HepG2 (cell line): ENCODE results near the gene CDC14B. TPM values are rescaled to one million over a fixed set of nuclear protein-coding genes. Genes with fewer than 3 reads are reported as not detected.

Experiments used
- HIVEP1 ChIP-seq: sonication (generic); formaldehyde crosslinking; IDR thresholded peaks from 2 replicates; pipeline ENCODE4 v1.4.0; 2020; ENCODE audit warnings: mild to moderate bottlenecking, missing genetic modification reagents
- IRF2 ChIP-seq: IDR thresholded peaks from 2 replicates; pipeline ENCODE4 v1.6.1; 2018; ENCODE audit warnings: missing genetic modification reagents, missing compliant biosample characterization
- MAFF ChIP-seq: IDR thresholded peaks from 2 replicates; pipeline ENCODE4 v1.6.1; 2011; ENCODE audit warnings: low read depth, low read length, improper control_type of control experiment
- NR2F6 ChIP-seq, 2 experiments: IDR thresholded peaks; 2 replicates each; pipeline ENCODE4 v1.6.1; 2016; ENCODE audit warnings: antibody characterized with exemption in 1 of 2, mild to moderate bottlenecking in 1 of 2
- SRF ChIP-seq: IDR thresholded peaks from 2 replicates; pipeline ENCODE4 v1.6.1; 2011; ENCODE audit warnings: mild to moderate bottlenecking, low read depth, low read length, moderate library complexity
- SRSF9 ChIP-seq: fragments of 200-400 bp; formaldehyde crosslinking; IDR thresholded peaks from 2 replicates; pipeline ENCODE4 v1.6.1; 2018; ENCODE audit warnings: borderline replicate concordance, mild to moderate bottlenecking, low read depth, low read length; ENCODE audit not compliant: insufficient read depth, poor library complexity, severe bottlenecking
- STAT5B ChIP-seq: sonication (generic); formaldehyde crosslinking; IDR thresholded peaks from 2 replicates; pipeline ENCODE4 v1.4.0; 2020; ENCODE audit warnings: missing genetic modification reagents
- TBX3 ChIP-seq: fragments of 450-650 bp; IDR thresholded peaks from 2 replicates; pipeline ENCODE4 v1.6.1; 2017; ENCODE audit warnings: antibody characterized with exemption, mild to moderate bottlenecking, inconsistent platforms, borderline replicate concordance
- ZNF143 ChIP-seq: sonication (generic); formaldehyde crosslinking; IDR thresholded peaks from 2 replicates; pipeline ENCODE4 v1.4.0; 2020; ENCODE audit warnings: missing genetic modification reagents
- ZNF33A ChIP-seq: sonication (generic); formaldehyde crosslinking; IDR thresholded peaks from 2 replicates; pipeline ENCODE4 v1.5.1; 2020; ENCODE audit warnings: missing genetic modification reagents, mild to moderate bottlenecking, moderate library complexity, borderline replicate concordance
- polyA plus RNA-seq, 8 experiments: library from polyadenylated mRNA; depleted of rRNA in 3 of 8; stranded (reverse) in 7 of 8; unstranded in 1 of 8; fragments of >200 nt; fragmentation: Illumina TruSeq in 4 of 8; extraction: Trizol in 4 of 8; gene quantifications; 2 replicates each; pipeline versions ENCODE4 v1.2.1 to v1.2.3, GENCODE V29; 2011 to 2016; ENCODE audit warnings: low read depth in 4 of 8, missing spikeins in 1 of 8, mixed read lengths in 1 of 8; ENCODE audit not compliant: insufficient read depth in 1 of 8
- total RNA-seq, 5 experiments: library from RNA; depleted of rRNA; stranded (reverse); fragments of >200 nt; fragmentation: Illumina TruSeq; extraction: Trizol; gene quantifications; 2 replicates each; pipeline ENCODE4 v1.2.3, GENCODE V29; 2016; ENCODE audit warnings: low read depth in 1 of 5
- TF ChIP-seq, protein P1 (sequence below): sonication (generic); formaldehyde crosslinking; IDR thresholded peaks from 2 replicates; pipeline ENCODE4 v1.5.0; 2020; ENCODE audit warnings: mild to moderate bottlenecking, missing genetic modification reagents
- TF ChIP-seq, protein P2 (sequence below): IDR thresholded peaks from 2 replicates; pipeline ENCODE4 v1.6.1; 2016; ENCODE audit warnings: low read depth, control low read depth
- TF ChIP-seq, protein P3 (sequence below): sonication (generic); formaldehyde crosslinking; IDR thresholded peaks from 2 replicates; pipeline ENCODE4 v1.5.0; 2020; ENCODE audit warnings: missing genetic modification reagents, mild to moderate bottlenecking, borderline replicate concordance
- TF ChIP-seq, protein P4 (sequence below): sonication (generic); formaldehyde crosslinking; IDR thresholded peaks from 2 replicates; pipeline ENCODE4 v1.4.0; 2020; ENCODE audit warnings: missing genetic modification reagents
- TF ChIP-seq, protein P5 (sequence below): IDR thresholded peaks from 2 replicates; pipeline ENCODE4 v1.6.1; 2012; ENCODE audit warnings: low read length, improper control_type of control experiment

The CDC14B gene
- total and polyA plus RNA-seq, 2 of the 13 experiments (the other 11 are each of a cell fraction or from before 2014, with no cell fraction given) = 25.8 to 33.3 TPM

DNA sequence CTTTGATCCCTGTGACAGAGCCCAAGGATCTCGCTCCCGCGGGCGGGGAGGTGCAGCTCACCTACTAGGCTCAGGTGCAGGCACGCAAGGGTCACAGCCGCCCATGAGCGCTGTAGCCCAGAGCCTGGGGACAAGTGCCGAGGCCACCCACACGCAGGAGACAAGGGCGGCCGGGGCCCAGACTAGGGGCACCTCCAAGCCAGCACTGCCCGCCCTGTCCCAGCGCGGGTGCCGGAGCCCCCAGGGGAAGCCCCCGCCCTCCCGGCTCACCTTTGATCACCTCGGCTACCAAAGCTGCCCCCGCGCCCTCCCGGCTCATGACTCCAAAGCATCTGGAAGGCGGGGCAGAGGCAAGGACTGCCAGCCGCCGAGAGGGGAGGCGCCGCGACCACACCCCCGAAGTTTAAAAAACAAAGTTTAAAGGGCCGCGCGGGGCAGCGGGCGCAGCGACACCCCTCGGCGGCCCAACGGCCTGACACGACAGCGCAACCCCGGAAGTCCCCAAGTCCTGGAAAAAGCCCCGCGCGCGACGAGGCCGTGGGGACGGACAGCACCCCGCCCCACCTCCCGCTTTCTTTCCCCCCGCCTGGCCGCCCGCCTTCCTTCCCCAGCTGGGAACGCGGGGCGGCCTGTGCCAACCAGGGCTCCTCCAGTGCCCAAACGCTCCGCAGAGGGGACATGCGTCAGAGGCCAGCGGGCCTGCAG lies 53.0 kb downstream of the CDC14B start (continued):
- TF ChIP-seq MAFF (no peak), SRSF9 (no peak), HIVEP1 (CRISPR knock-in tag) (peak; percentile 97), TBX3 (peak; percentile 29; the same call in 1 of the 2 replicates), NR2F6 (IDR thresholded peaks at IDR 0.05) (peak; percentile 71), NR2F6 (CRISPR knock-in tag; IDR thresholded peaks at IDR 0.05) (peak; percentile 91), IRF2 (CRISPR knock-in tag) (peak; percentile 9; the same call in 1 of the 2 replicates), STAT5B (no peak), SRF (no peak), ZNF143 (no peak; the same call in 1 of the 2 replicates), ZNF33A (CRISPR knock-in tag) (no peak)
- TF ChIP-seq, protein P1, sequence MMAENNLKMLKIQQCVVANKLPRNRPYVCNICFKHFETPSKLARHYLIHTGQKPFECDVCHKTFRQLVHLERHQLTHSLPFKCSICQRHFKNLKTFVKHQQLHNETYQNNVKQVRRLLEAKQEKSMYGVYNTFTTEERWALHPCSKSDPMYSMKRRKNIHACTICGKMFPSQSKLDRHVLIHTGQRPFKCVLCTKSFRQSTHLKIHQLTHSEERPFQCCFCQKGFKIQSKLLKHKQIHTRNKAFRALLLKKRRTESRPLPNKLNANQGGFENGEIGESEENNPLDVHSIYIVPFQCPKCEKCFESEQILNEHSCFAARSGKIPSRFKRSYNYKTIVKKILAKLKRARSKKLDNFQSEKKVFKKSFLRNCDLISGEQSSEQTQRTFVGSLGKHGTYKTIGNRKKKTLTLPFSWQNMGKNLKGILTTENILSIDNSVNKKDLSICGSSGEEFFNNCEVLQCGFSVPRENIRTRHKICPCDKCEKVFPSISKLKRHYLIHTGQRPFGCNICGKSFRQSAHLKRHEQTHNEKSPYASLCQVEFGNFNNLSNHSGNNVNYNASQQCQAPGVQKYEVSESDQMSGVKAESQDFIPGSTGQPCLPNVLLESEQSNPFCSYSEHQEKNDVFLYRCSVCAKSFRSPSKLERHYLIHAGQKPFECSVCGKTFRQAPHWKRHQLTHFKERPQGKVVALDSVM (CRISPR knock-in tag) = peak; percentile 74; the same call in 1 of the 2 replicates
- TF ChIP-seq, protein P2, sequence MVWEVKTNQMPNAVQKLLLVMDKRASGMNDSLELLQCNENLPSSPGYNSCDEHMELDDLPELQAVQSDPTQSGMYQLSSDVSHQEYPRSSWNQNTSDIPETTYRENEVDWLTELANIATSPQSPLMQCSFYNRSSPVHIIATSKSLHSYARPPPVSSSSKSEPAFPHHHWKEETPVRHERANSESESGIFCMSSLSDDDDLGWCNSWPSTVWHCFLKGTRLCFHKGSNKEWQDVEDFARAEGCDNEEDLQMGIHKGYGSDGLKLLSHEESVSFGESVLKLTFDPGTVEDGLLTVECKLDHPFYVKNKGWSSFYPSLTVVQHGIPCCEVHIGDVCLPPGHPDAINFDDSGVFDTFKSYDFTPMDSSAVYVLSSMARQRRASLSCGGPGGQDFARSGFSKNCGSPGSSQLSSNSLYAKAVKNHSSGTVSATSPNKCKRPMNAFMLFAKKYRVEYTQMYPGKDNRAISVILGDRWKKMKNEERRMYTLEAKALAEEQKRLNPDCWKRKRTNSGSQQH (CRISPR knock-in tag) = 0 out of 2 replicates have a peak, but pooled peaks have one; percentile 52
- TF ChIP-seq, protein P3, sequence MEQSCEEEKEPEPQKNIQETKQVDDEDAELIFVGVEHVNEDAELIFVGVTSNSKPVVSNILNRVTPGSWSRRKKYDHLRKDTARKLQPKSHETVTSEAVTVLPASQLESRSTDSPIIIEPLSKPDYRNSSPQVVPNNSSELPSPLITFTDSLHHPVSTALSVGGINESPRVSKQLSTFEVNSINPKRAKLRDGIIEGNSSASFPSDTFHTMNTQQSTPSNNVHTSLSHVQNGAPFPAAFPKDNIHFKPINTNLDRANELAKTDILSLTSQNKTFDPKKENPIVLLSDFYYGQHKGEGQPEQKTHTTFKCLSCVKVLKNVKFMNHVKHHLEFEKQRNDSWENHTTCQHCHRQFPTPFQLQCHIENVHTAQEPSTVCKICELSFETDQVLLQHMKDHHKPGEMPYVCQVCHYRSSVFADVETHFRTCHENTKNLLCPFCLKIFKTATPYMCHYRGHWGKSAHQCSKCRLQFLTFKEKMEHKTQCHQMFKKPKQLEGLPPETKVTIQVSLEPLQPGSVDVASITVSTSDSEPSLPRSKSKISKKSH (CRISPR knock-in tag) = no peak
- TF ChIP-seq, protein P4, sequence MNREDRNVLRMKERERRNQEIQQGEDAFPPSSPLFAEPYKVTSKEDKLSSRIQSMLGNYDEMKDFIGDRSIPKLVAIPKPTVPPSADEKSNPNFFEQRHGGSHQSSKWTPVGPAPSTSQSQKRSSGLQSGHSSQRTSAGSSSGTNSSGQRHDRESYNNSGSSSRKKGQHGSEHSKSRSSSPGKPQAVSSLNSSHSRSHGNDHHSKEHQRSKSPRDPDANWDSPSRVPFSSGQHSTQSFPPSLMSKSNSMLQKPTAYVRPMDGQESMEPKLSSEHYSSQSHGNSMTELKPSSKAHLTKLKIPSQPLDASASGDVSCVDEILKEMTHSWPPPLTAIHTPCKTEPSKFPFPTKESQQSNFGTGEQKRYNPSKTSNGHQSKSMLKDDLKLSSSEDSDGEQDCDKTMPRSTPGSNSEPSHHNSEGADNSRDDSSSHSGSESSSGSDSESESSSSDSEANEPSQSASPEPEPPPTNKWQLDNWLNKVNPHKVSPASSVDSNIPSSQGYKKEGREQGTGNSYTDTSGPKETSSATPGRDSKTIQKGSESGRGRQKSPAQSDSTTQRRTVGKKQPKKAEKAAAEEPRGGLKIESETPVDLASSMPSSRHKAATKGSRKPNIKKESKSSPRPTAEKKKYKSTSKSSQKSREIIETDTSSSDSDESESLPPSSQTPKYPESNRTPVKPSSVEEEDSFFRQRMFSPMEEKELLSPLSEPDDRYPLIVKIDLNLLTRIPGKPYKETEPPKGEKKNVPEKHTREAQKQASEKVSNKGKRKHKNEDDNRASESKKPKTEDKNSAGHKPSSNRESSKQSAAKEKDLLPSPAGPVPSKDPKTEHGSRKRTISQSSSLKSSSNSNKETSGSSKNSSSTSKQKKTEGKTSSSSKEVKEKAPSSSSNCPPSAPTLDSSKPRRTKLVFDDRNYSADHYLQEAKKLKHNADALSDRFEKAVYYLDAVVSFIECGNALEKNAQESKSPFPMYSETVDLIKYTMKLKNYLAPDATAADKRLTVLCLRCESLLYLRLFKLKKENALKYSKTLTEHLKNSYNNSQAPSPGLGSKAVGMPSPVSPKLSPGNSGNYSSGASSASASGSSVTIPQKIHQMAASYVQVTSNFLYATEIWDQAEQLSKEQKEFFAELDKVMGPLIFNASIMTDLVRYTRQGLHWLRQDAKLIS = no peak
- TF ChIP-seq, protein P5, sequence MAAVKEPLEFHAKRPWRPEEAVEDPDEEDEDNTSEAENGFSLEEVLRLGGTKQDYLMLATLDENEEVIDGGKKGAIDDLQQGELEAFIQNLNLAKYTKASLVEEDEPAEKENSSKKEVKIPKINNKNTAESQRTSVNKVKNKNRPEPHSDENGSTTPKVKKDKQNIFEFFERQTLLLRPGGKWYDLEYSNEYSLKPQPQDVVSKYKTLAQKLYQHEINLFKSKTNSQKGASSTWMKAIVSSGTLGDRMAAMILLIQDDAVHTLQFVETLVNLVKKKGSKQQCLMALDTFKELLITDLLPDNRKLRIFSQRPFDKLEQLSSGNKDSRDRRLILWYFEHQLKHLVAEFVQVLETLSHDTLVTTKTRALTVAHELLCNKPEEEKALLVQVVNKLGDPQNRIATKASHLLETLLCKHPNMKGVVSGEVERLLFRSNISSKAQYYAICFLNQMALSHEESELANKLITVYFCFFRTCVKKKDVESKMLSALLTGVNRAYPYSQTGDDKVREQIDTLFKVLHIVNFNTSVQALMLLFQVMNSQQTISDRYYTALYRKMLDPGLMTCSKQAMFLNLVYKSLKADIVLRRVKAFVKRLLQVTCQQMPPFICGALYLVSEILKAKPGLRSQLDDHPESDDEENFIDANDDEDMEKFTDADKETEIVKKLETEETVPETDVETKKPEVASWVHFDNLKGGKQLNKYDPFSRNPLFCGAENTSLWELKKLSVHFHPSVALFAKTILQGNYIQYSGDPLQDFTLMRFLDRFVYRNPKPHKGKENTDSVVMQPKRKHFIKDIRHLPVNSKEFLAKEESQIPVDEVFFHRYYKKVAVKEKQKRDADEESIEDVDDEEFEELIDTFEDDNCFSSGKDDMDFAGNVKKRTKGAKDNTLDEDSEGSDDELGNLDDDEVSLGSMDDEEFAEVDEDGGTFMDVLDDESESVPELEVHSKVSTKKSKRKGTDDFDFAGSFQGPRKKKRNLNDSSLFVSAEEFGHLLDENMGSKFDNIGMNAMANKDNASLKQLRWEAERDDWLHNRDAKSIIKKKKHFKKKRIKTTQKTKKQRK = no peak
